Activated B cell treated with CpG ODN at 0.5 μM for 24 hours (primary cell): ENCODE data around the gene NDUFB11. TPM values are rescaled to one million over a fixed set of nuclear protein-coding genes. Genes with fewer than 3 reads are reported as not detected.
A peak's percentile ranks its signal among the peaks of the same experiment; 100 is the strongest.

Experiments
- ATAC-seq: fragments of 200-7000 bp; cut with Tn5 transposase; one replicate; pipeline ENCODE4 v1.10.0; 2021; ENCODE audit warnings: low read depth, mild to moderate bottlenecking, moderate library complexity
- CTCF ChIA-PET: fragments of 350-600 bp; sonication (Branson Sonifier 250); formaldehyde crosslinking; loops from one replicate; lab custom pipeline; 2021; ENCODE audit warnings: antibody characterized with exemption; lab: Charles Lee
- POLR2A ChIA-PET: fragments of 350-600 bp; sonication (Branson Sonifier 250); formaldehyde crosslinking; loops from one replicate; lab custom pipeline; 2021; ENCODE audit warnings: antibody characterized with exemption; lab: Charles Lee
- DNase-seq: peaks from one replicate; pipeline ENCODE4 v3.0.0; 2022
- H3K27ac Mint-ChIP-seq: one replicate; pipeline ENCODE4 v1.8.0; 2020; ENCODE audit warnings: mixed read lengths
- H3K27me3 Mint-ChIP-seq: one replicate; pipeline ENCODE4 v1.8.0; 2021; ENCODE audit warnings: mixed read lengths
- H3K36me3 Mint-ChIP-seq: one replicate; pipeline ENCODE4 v1.8.0; 2021; ENCODE audit warnings: low read depth, mixed read lengths
- H3K4me1 Mint-ChIP-seq: one replicate; pipeline ENCODE4 v1.8.0; 2021; ENCODE audit warnings: mixed read lengths
- H3K4me3 Mint-ChIP-seq: one replicate; pipeline ENCODE4 v1.8.0; 2020; ENCODE audit warnings: mild to moderate bottlenecking, mixed read lengths
- H3K9me3 Mint-ChIP-seq: one replicate; pipeline ENCODE4 v1.8.0; 2020; ENCODE audit warnings: mixed read lengths
- CTCF ChIP-seq: fragments of 200-600 bp; IDR thresholded peaks from one replicate; pipeline ENCODE4 v1.8.0; 2022; ENCODE audit warnings: antibody characterized with exemption, mild to moderate bottlenecking
- intact Hi-C: fragments of 100-400 bp; cut with micrococcal nuclease; formaldehyde crosslinking; loops from one replicate; pipeline ENCODE4 v1.15.1; 2024
- total RNA-seq: library from RNA; stranded (reverse); gene quantifications from 2 replicates; pipeline ENCODE4 v1.2.3, GENCODE V29; 2022

The NDUFB11 gene
- total RNA-seq, 1 donor from 2014 or later = 73.3 TPM

GRCh38 chrX:47190445-47191269 is 46.2 kb upstream of the NDUFB11 start:
- peak; percentile 75 for ATAC-seq
- POLR2A ChIA-PET = interaction anchor here (0.6 to 2.9 kb wide), 15 partner anchors 27 to 1978 kb away, joined by 3 to 34 read pairs (median 4); partner anchors contain the start of genes CDK16, NDUFB11, RBM10 and USP11
- peak overlapping the region; percentile 92 for H3K4me3 Mint-ChIP-seq
- peaks cover 24% of the 10 kb centered on the region for H3K36me3 Mint-ChIP-seq
- H3K27me3 Mint-ChIP-seq = no peaks in the 10 kb centered on the region
- DNase-seq = peak; percentile 61
- intact Hi-C loops = loop anchor here (1.0 to 5.0 kb wide), 5 partner anchors 45 to 562 kb away; partner anchors contain the start of genes ARAF, RBM10 and ZNF41
- no peak for TF ChIP-seq CTCF
- CTCF ChIA-PET = interaction anchor here (0.9 to 2.4 kb wide), 4 partner anchors 46 to 333 kb away, joined by 3 to 21 read pairs (median 7); partner anchors contain the start of genes NDUFB11 and RBM10
- H3K27ac Mint-ChIP-seq = peak overlapping the region; percentile 91
- H3K9me3 Mint-ChIP-seq = no peaks in the 10 kb centered on the region
- H3K4me1 Mint-ChIP-seq = peaks cover 41% of the 10 kb centered on the region

- H3K9me3 Mint-ChIP-seq = no peaks in the 10 kb centered on the region
- no peak overlapping the region for H3K4me3 Mint-ChIP-seq
- no peak for TF ChIP-seq CTCF
- peaks cover 30% of the 10 kb centered on the region for H3K36me3 Mint-ChIP-seq
- ChIA-PET POLR2A (interaction anchor here (0.6 to 2.9 kb wide), 8 partner anchors 28 to 1978 kb away, joined by 3 to 34 read pairs (median 4); partner anchors contain the start of genes CDK16, NDUFB11 and RBM10), CTCF (interaction anchor here (1.2 to 2.4 kb wide), 2 partner anchors 45 to 334 kb away, joined by 3 to 21 read pairs; partner anchors contain the start of genes NDUFB11 and RBM10)
- ATAC-seq (no peak), DNase-seq (no peak)
- peaks cover 35% of the 10 kb centered on the region for H3K4me1 Mint-ChIP-seq
- intact Hi-C loops = loop anchor here (1.0 to 5.0 kb wide), 5 partner anchors 45 to 562 kb away; partner anchors contain the start of genes ARAF, RBM10 and ZNF41
- no peaks in the 10 kb centered on the region for H3K27me3 Mint-ChIP-seq
- H3K27ac Mint-ChIP-seq = no peak overlapping the region
Measured at GRCh38 chrX:47189906-47190305, 45.4 kb upstream of the NDUFB11 start.

GRCh38 chrX:47187106-47187677 is 42.7 kb upstream of the NDUFB11 start:
- ChIA-PET POLR2A (no interaction called here), CTCF (no interaction called here)
- no peak overlapping the region for H3K27ac Mint-ChIP-seq
- peaks cover 14% of the 10 kb centered on the region for H3K4me1 Mint-ChIP-seq
- no peak for TF ChIP-seq CTCF
- DNase-seq (no peak), ATAC-seq (no peak)
- no peaks in the 10 kb centered on the region for H3K27me3 Mint-ChIP-seq
- intact Hi-C loops = no loop called here
- H3K36me3 Mint-ChIP-seq = peaks cover 40% of the 10 kb centered on the region
- H3K4me3 Mint-ChIP-seq = no peak overlapping the region
- H3K9me3 Mint-ChIP-seq = no peaks in the 10 kb centered on the region

GRCh38 chrX:47186096-47186740 is 41.7 kb upstream of the NDUFB11 start:
- POLR2A ChIA-PET = no interaction called here
- TF ChIP-seq CTCF = no peak
- intact Hi-C loops = no loop called here
- H3K9me3 Mint-ChIP-seq = no peaks in the 10 kb centered on the region
- H3K27ac Mint-ChIP-seq = no peak overlapping the region
- no peak overlapping the region for H3K4me3 Mint-ChIP-seq
- DNase-seq = no peak
- H3K4me1 Mint-ChIP-seq = peaks cover 8% of the 10 kb centered on the region
- no peaks in the 10 kb centered on the region for H3K27me3 Mint-ChIP-seq
- CTCF ChIA-PET = no interaction called here
- no peak for ATAC-seq
- H3K36me3 Mint-ChIP-seq = peaks cover 44% of the 10 kb centered on the region
